IPS DF 6.9 (cell line): ENCODE results near the gene OR10G3.
"Not testable (repeated sequence)": the region's sequence is repeated elsewhere in the genome, so short reads cannot be mapped to it uniquely, and the experiment has no call there.

Experiments
- DNase-seq: peaks from one replicate; pipeline ENCODE4 v3.0.0-alpha.2; 2013; ENCODE audit warnings: low read depth, low spot score
- H3K27ac ChIP-seq: one replicate; pipeline ENCODE4 v1.5.1; 2013; ENCODE audit warnings: low read length, control low read depth
- H3K27me3 ChIP-seq: 2 replicates; pipeline ENCODE4 v1.6.1; 2013; ENCODE audit warnings: mild to moderate bottlenecking, low read length; ENCODE audit not compliant: control insufficient read depth, insufficient read depth
- H3K36me3 ChIP-seq: 2 replicates; pipeline ENCODE4 v1.6.1; 2013; ENCODE audit warnings: low read length; ENCODE audit not compliant: control insufficient read depth, insufficient read depth
- H3K4me1 ChIP-seq: 2 replicates; pipeline ENCODE4 v1.6.1; 2013; ENCODE audit warnings: low read length; ENCODE audit not compliant: control insufficient read depth, insufficient read depth
- H3K4me3 ChIP-seq: 2 replicates; pipeline ENCODE4 v1.5.1; 2013; ENCODE audit warnings: mild to moderate bottlenecking, low read length
- H3K9me3 ChIP-seq: 2 replicates; pipeline ENCODE4 v1.6.1; 2013; ENCODE audit warnings: low read length, inconsistent platforms; ENCODE audit not compliant: control insufficient read depth, insufficient read depth
- WGBS: extraction: QIAGEN DNeasy Blood & Tissue Kit; methylation state at CpG from one replicate; pipeline ENCODE4 v1.1.7; 2013; ENCODE audit warnings: mixed read lengths, missing lambda C conversion rate; ENCODE audit not compliant: insufficient read length, insufficient coverage; 5-methylcytosine and 5-hydroxymethylcytosine counted together

OR10G3 gene

GRCh38 chr14:21557084-21557901, 22.6 kb downstream of the OR10G3 start:
- peak; percentile 99 for DNase-seq
- H3K4me3 ChIP-seq: no peak overlapping the region
- H3K27me3 ChIP-seq: no peaks in the 10 kb centered on the region
- no peaks in the 10 kb centered on the region for H3K9me3 ChIP-seq
- peak overlapping the region; percentile 96 for H3K27ac ChIP-seq
- H3K4me1 ChIP-seq: peaks cover 3% of the 10 kb centered on the region; the same call in 1 of the 2 replicates
- no peaks in the 10 kb centered on the region for H3K36me3 ChIP-seq
- WGBS: no CpG with 5 or more reads among the region's 11 CpGs

GRCh38 chr14:21556378-21557083, 23.3 kb downstream of the OR10G3 start:
- Histone ChIP-seq H3K27ac (peak overlapping the region; percentile 96), H3K36me3 (no peaks in the 10 kb centered on the region), H3K4me1 (peaks cover 3% of the 10 kb centered on the region; the same call in 1 of the 2 replicates), H3K27me3 (no peaks in the 10 kb centered on the region), H3K4me3 (no peak overlapping the region), H3K9me3 (no peaks in the 10 kb centered on the region)
- no peak for DNase-seq
- no CpG with 5 or more reads among the region's 5 CpGs for WGBS

GRCh38 chr14:21553266-21553665, 26.6 kb downstream of the OR10G3 start:
- no CpG with 5 or more reads among the region's 3 CpGs for WGBS
- no peak overlapping the region for H3K27ac ChIP-seq
- H3K4me3 ChIP-seq: no peak overlapping the region
- peaks cover 3% of the 10 kb centered on the region; the same call in 1 of the 2 replicates for H3K4me1 ChIP-seq
- H3K27me3 ChIP-seq: no peaks in the 10 kb centered on the region
- no peaks in the 10 kb centered on the region for H3K9me3 ChIP-seq
- H3K36me3 ChIP-seq: no peaks in the 10 kb centered on the region
- DNase-seq: no peak

GRCh38 chr14:21544588-21544987, 35.3 kb downstream of the OR10G3 start:
- WGBS: no CpG with 5 or more reads among the region's 7 CpGs
- not testable (repeated sequence) for DNase-seq, H3K9me3 ChIP-seq, H3K27ac ChIP-seq, H3K4me3 ChIP-seq, H3K36me3 ChIP-seq, H3K27me3 ChIP-seq, H3K4me1 ChIP-seq

GRCh38 chr14:21543963-21544362, 35.9 kb downstream of the OR10G3 start:
- Histone ChIP-seq H3K4me1 (no peaks in the 10 kb centered on the region; the same call in none of the 2 replicates), H3K27me3 (no peaks in the 10 kb centered on the region), H3K9me3 (peaks cover 2% of the 10 kb centered on the region; the same call in 1 of the 2 replicates), H3K27ac (no peak overlapping the region), H3K36me3 (no peaks in the 10 kb centered on the region; the same call in 1 of the 2 replicates), H3K4me3 (no peak overlapping the region)
- no peak for DNase-seq
- WGBS: no CpG with 5 or more reads among the region's 5 CpGs

GRCh38 chr14:21543521-21543960, 36.3 kb downstream of the OR10G3 start:
- no peaks in the 10 kb centered on the region; the same call in 1 of the 2 replicates for H3K36me3 ChIP-seq
- no peak overlapping the region for H3K4me3 ChIP-seq
- no peak for DNase-seq
- WGBS: no CpG with 5 or more reads among the region's 7 CpGs
- H3K27me3 ChIP-seq: no peaks in the 10 kb centered on the region
- H3K4me1 ChIP-seq: no peaks in the 10 kb centered on the region; the same call in none of the 2 replicates
- no peak overlapping the region for H3K27ac ChIP-seq
- H3K9me3 ChIP-seq: peaks cover 2% of the 10 kb centered on the region; the same call in 1 of the 2 replicates

- Histone ChIP-seq H3K4me3 (no peak overlapping the region), H3K36me3 (no peaks in the 10 kb centered on the region), H3K27me3 (no peaks in the 10 kb centered on the region), H3K27ac (no peak overlapping the region), H3K9me3 (no peaks in the 10 kb centered on the region), H3K4me1 (no peaks in the 10 kb centered on the region; the same call in none of the 2 replicates)
- no peak for DNase-seq
- no CpG with 5 or more reads among the region's 9 CpGs for WGBS
Measured at GRCh38 chr14:21541413-21542074, 38.3 kb downstream of the OR10G3 start.

GRCh38 chr14:21539189-21539940, 40.5 kb downstream of the OR10G3 start:
- Histone ChIP-seq H3K4me1 (no peaks in the 10 kb centered on the region; the same call in 1 of the 2 replicates), H3K9me3 (no peaks in the 10 kb centered on the region), H3K27ac (no peak overlapping the region), H3K27me3 (no peaks in the 10 kb centered on the region), H3K4me3 (no peak overlapping the region), H3K36me3 (no peaks in the 10 kb centered on the region)
- WGBS: no CpG with 5 or more reads among the region's 3 CpGs
- DNase-seq: no peak

GRCh38 chr14:21537090-21537424, 42.8 kb downstream of the OR10G3 start:
- WGBS: no CpG with 5 or more reads among the region's 3 CpGs
- no peak for DNase-seq
- Histone ChIP-seq H3K4me3 (peak overlapping the region; percentile 68; the same call in 1 of the 2 replicates), H3K27ac (peak overlapping the region; percentile 15), H3K4me1 (no peaks in the 10 kb centered on the region; the same call in 1 of the 2 replicates), H3K36me3 (no peaks in the 10 kb centered on the region), H3K9me3 (no peaks in the 10 kb centered on the region), H3K27me3 (no peaks in the 10 kb centered on the region)
